GM12801 (cell line): ENCODE data around the gene TRIM33.

Source experiments
- CTCF ChIP-seq: IDR thresholded peaks from one replicate; pipeline ENCODE4 v1.5.1; 2011; ENCODE audit warnings: control low read depth; ENCODE audit not compliant: insufficient read length; ENCODE audit errors: extremely low read depth

TRIM33 gene

GRCh38 chr1:114511032-114511785 is at the start of gene TRIM33:
TSS of gene TRIM33 (minus strand) at chr1:114511203. CDS start at chr1:114511076, 127 bp downstream.
- TF ChIP-seq CTCF, result no peak

- no peak for TF ChIP-seq CTCF
These were observed 48.4 kb upstream of the TRIM33 start for GRCh38 chr1:114559356-114559755.

GRCh38 chr1:114558544-114558943 is 47.5 kb upstream of the TRIM33 start:
- no peak for TF ChIP-seq CTCF

DNA sequence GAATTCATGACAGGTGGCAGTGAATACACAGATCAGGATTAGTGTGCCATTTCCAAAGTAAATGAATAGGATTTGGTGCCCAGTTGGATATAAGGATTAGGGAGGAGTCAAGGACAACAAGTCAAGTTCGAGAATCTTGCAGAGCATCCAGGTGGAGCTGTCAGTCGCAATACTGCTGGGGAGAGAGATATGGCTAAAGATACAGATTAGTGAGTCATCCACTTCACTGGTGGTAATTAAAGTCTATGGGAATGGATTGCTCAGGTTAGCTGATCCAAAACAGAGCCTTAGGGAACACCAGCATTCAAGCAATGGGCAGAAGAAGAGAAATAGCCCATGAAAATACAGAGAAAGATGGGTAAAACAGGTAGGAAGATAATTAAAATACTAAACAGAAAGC is 43.6 kb upstream of the TRIM33 start:
- no peak for TF ChIP-seq CTCF

DNA sequence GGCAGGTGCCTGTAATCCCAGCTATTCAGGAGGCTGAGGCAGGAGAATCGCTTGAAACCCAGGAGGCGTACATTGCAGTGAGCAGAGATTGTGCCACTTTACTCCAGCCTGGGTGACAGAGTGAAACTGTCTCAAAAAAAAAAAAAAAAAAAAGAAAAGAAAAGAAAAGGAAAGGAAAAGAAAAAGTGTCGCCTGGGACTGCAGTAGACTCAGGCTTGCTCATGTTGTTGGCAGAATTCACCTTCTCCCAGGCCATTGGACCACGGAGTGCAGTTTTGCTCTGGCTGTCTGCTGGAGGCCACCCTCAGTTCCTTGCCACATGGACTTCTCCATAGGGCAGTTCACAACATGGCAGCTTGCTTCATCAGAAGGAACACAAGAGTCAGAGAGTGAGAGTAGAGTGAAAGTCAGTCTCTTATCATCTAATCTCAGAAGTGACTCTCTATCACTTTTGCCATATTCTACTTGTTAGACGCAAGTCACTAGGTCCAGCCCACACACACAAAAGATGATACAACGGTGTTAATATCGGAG is 41.2 kb upstream of the TRIM33 start:
- no peak for TF ChIP-seq CTCF

DNA sequence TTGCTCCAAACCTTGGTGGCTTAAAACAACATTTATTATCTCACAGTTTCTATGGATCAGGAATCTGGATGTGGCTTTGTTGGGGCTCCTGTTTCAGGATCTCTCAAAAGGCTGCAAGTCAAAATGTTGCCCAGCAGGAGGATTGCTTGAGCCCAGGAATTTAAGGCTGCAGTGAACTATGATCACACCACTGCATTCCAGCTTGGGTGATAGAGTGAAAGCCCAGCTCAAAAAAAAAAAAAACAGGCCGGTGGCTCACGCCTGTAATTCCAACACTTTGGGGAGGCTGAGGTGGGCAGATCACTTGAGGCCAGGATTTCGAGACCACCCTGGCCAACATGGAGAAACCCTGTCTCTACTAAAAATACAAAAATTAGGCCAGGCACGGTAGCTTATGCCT is 40.4 kb upstream of the TRIM33 start:
- no peak for TF ChIP-seq CTCF

- no peak for TF ChIP-seq CTCF
These were observed 39.3 kb upstream of the TRIM33 start for GRCh38 chr1:114550336-114550735.
